HepG2 (cell line): ENCODE measurements around the gene CCDC57. TPM values are rescaled to one million over a fixed set of nuclear protein-coding genes. Genes with fewer than 3 reads are reported as not detected.
"Not testable (repeated sequence)": the region's sequence is repeated elsewhere in the genome, so short reads cannot be mapped to it uniquely, and the experiment has no call there.

Experiments
- ATAC-seq: fragments of 200-7000 bp; cut with Tn5 transposase; 3 replicates; pipeline ENCODE4 v1.9.1; 2020; ENCODE audit warnings: mild to moderate bottlenecking, moderate library complexity
- BruUV-seq: library from RNA; stranded (reverse); fragments of 400-500 nt; replicated peaks from 2 replicates; lab custom pipeline; 2021; lab: Mats Ljungman, UMichigan
- CTCF ChIA-PET: fragments of 300-600 bp; formaldehyde crosslinking; extraction: SDS; loops from one replicate; lab custom pipeline; 2021; ENCODE audit warnings: low total read pairs, inconsistent platforms, low intra/inter-chr PET ratio; lab: Yijun Ruan, JAX
- POLR2A ChIA-PET: fragments of 350-600 bp; sonication (Branson Sonifier 250); formaldehyde crosslinking; loops from one replicate; lab custom pipeline; 2020; ENCODE audit warnings: antibody characterized with exemption, inconsistent platforms; lab: Yijun Ruan, JAX
- DNase-seq: peaks from one replicate; pipeline ENCODE4 v3.0.0-alpha.2; 2015; ENCODE audit warnings: low spot score
- FAIRE-seq: peaks from 3 replicates; lab custom pipeline; 2011; peaks lifted over from hg19 to GRCh38; lab: Jason Lieb, UNC
- H2AFZ ChIP-seq: one replicate; pipeline ENCODE4 v1.6.1; 2011; ENCODE audit warnings: low read length, inconsistent platforms
- H3K27ac ChIP-seq: fragments of 300-600 bp; 3 replicates; pipeline ENCODE4 v1.8.0; 2011; ENCODE audit warnings: mixed run types, mild to moderate bottlenecking, mixed read lengths, low read length, inconsistent platforms; ENCODE audit not compliant: insufficient read depth; ENCODE audit errors: extremely low read length
- H3K27me3 ChIP-seq, 2 experiments: fragments of 200-600 bp in 1 of 2; 2 replicates in 1 of 2; 3 replicates in 1 of 2; pipeline versions ENCODE4 v1.6.0 to v1.8.0; 2011; ENCODE audit warnings: low read length in 2 of 2, mild to moderate bottlenecking in 2 of 2, moderate library complexity in 2 of 2, inconsistent platforms in 1 of 2; ENCODE audit not compliant: insufficient read depth in 2 of 2, control insufficient read depth in 1 of 2
- H3K36me3 ChIP-seq, 2 experiments: fragments of 200-600 bp in 1 of 2; replicated peaks in 1 of 2; 2 replicates in 1 of 2; 3 replicates in 1 of 2; pipeline versions ENCODE4 v1.5.1 to v1.8.0; 2011; ENCODE audit warnings: low read length in 2 of 2, inconsistent platforms in 1 of 2; ENCODE audit not compliant: insufficient read depth in 2 of 2, control insufficient read depth in 1 of 2
- H3K4me1 ChIP-seq: 2 replicates; pipeline ENCODE4 v1.5.1; 2012; ENCODE audit warnings: low read length, inconsistent platforms; ENCODE audit not compliant: insufficient read depth
- H3K4me2 ChIP-seq: 2 replicates; pipeline ENCODE4 v1.6.0; 2011; ENCODE audit warnings: low read depth, low read length, inconsistent platforms
- H3K4me3 ChIP-seq, 3 experiments: fragments of 200-600 bp in 1 of 3; sonication (generic), shearing (Covaris generic) in 1 of 3; replicated peaks in 1 of 3; 2 replicates each; pipeline ENCODE4 v1.5.1; 2011 to 2016; ENCODE audit warnings: low read length in 3 of 3, inconsistent platforms in 2 of 3, low read depth in 2 of 3, mild to moderate bottlenecking in 2 of 3, control low read depth in 1 of 3, mixed read lengths in 1 of 3; ENCODE audit not compliant: insufficient read depth in 1 of 3
- H3K79me2 ChIP-seq: one replicate; pipeline ENCODE4 v1.6.1; 2011; ENCODE audit warnings: low read length, inconsistent platforms; ENCODE audit not compliant: insufficient read depth
- H3K9ac ChIP-seq: 2 replicates; pipeline ENCODE4 v1.6.0; 2011; ENCODE audit warnings: mild to moderate bottlenecking, low read depth, low read length, inconsistent platforms; ENCODE audit not compliant: insufficient read depth
- H3K9me3 ChIP-seq: 2 replicates; pipeline ENCODE4 v1.5.1; 2012; ENCODE audit warnings: mild to moderate bottlenecking, low read length
- H4K20me1 ChIP-seq: 2 replicates; pipeline ENCODE4 v1.6.0; 2011; ENCODE audit warnings: inconsistent platforms, mild to moderate bottlenecking, low read length, moderate library complexity; ENCODE audit not compliant: insufficient read depth
- KDM2A ChIP-seq: sonication (generic); formaldehyde crosslinking; IDR thresholded peaks from 2 replicates; pipeline ENCODE4 v1.4.0; 2020; ENCODE audit warnings: low read depth, missing genetic modification reagents, borderline replicate concordance
- MEIS1 ChIP-seq: sonication (generic); formaldehyde crosslinking; IDR thresholded peaks from 2 replicates; pipeline ENCODE4 v1.9.0; 2021; ENCODE audit warnings: mild to moderate bottlenecking, missing genetic modification reagents, moderate library complexity, borderline replicate concordance
- RFX3 ChIP-seq: IDR thresholded peaks from 2 replicates; pipeline ENCODE4 v1.6.1; 2016; ENCODE audit warnings: missing biosample characterization, missing genetic modification reagents
- SPEN ChIP-seq: sonication (generic); formaldehyde crosslinking; IDR thresholded peaks from 2 replicates; pipeline ENCODE4 v1.5.1; 2020; ENCODE audit warnings: low read depth, mild to moderate bottlenecking, missing genetic modification reagents
- ZBTB2 ChIP-seq: sonication (generic); formaldehyde crosslinking; IDR thresholded peaks from 2 replicates; pipeline ENCODE4 v1.8.0; 2022; ENCODE audit warnings: low read depth, missing genetic modification reagents
- ZFP41 ChIP-seq: sonication (generic); formaldehyde crosslinking; IDR thresholded peaks from 2 replicates; pipeline ENCODE4 v1.4.0; 2020; ENCODE audit warnings: mild to moderate bottlenecking, missing genetic modification reagents, borderline replicate concordance
- ZNF20 ChIP-seq: sonication (generic); formaldehyde crosslinking; IDR thresholded peaks from 2 replicates; pipeline ENCODE4 v1.4.0; 2020; ENCODE audit warnings: mild to moderate bottlenecking, moderate library complexity, missing genetic modification reagents
- ZNF256 ChIP-seq: sonication (generic); formaldehyde crosslinking; conservative IDR thresholded peaks from 2 replicates; pipeline ENCODE4 v1.4.0; 2020; ENCODE audit warnings: missing genetic modification reagents
- ZNF326 ChIP-seq: sonication (generic); formaldehyde crosslinking; IDR thresholded peaks from 2 replicates; pipeline ENCODE4 v1.4.0; 2020; ENCODE audit warnings: missing genetic modification reagents, borderline replicate concordance
- ZNF350 ChIP-seq: sonication (generic); formaldehyde crosslinking; IDR thresholded peaks from 2 replicates; pipeline ENCODE4 v1.4.0; 2020; ENCODE audit warnings: mild to moderate bottlenecking, low read depth, missing genetic modification reagents, borderline replicate concordance
- ZNF788 ChIP-seq: sonication (generic); formaldehyde crosslinking; IDR thresholded peaks from 2 replicates; pipeline ENCODE4 v1.5.0; 2020; ENCODE audit warnings: mild to moderate bottlenecking, missing genetic modification reagents, borderline replicate concordance
- ZNF816 ChIP-seq: sonication (generic); formaldehyde crosslinking; IDR thresholded peaks from 2 replicates; pipeline ENCODE4 v1.8.0; 2022; ENCODE audit warnings: missing genetic modification reagents, mild to moderate bottlenecking, borderline replicate concordance
- WGBS: methylation state at CpG from one replicate; pipeline ENCODE4 v1.1.6; 2017; ENCODE audit warnings: low lambda C conversion rate; 5-methylcytosine and 5-hydroxymethylcytosine counted together
- in situ Hi-C: cut with HindIII; loops from 2 replicates; pipeline ENCODE4 v1.10.0; 2017; ENCODE audit warnings: low pct_unique_long_range_greater_than_20kb; ENCODE audit not compliant: extremely low pct_ligation_motif_present
- intact Hi-C: fragments of 100-400 bp; cut with micrococcal nuclease; formaldehyde crosslinking; loops from one replicate; pipeline ENCODE4 v1.10.0; 2022; ENCODE audit not compliant: unreplicated experiment
- polyA plus RNA-seq, 8 experiments: library from polyadenylated mRNA; depleted of rRNA in 3 of 8; stranded (reverse) in 7 of 8; unstranded in 1 of 8; fragments of >200 nt; fragmentation: Illumina TruSeq in 4 of 8; extraction: Trizol in 4 of 8; gene quantifications; 2 replicates each; pipeline versions ENCODE4 v1.2.1 to v1.2.3, GENCODE V29; 2011 to 2016; ENCODE audit warnings: low read depth in 4 of 8, missing spikeins in 1 of 8, mixed read lengths in 1 of 8; ENCODE audit not compliant: insufficient read depth in 1 of 8
- total RNA-seq, 5 experiments: library from RNA; depleted of rRNA; stranded (reverse); fragments of >200 nt; fragmentation: Illumina TruSeq; extraction: Trizol; gene quantifications; 2 replicates each; pipeline ENCODE4 v1.2.3, GENCODE V29; 2016; ENCODE audit warnings: low read depth in 1 of 5

The CCDC57 gene
- total and polyA plus RNA-seq, 2 of the 13 experiments (the other 11 are each of a cell fraction or from before 2014, with no cell fraction given): 59.3 to 59.9 TPM

- TF ChIP-seq MEIS1 (CRISPR knock-in tag) (no peak), ZNF816 (no peak), ZNF326 (CRISPR knock-in tag) (no peak), ZBTB2 (CRISPR knock-in tag) (no peak), ZNF788 (CRISPR knock-in tag) (no peak), ZNF20 (CRISPR knock-in tag) (no peak), SPEN (no peak), ZFP41 (CRISPR knock-in tag) (no peak), ZNF256 (CRISPR knock-in tag) (no peak), RFX3 (CRISPR knock-in tag) (no peak), ZNF350 (CRISPR knock-in tag) (no peak), KDM2A (CRISPR knock-in tag) (no peak)
These were observed 37.4 kb downstream of the CCDC57 start (continued) for GRCh38 chr17:82175201-82175600.

GRCh38 chr17:82174042-82174857, 38.4 kb downstream of the CCDC57 start:
- BruUV-seq, H4K20me1 ChIP-seq, H2AFZ ChIP-seq, in situ Hi-C loops, H3K9me3 ChIP-seq, H3K9ac ChIP-seq, H3K79me2 ChIP-seq, ATAC-seq, CTCF ChIA-PET, FAIRE-seq, H3K27me3 ChIP-seq, DNase-seq, H3K4me2 ChIP-seq, intact Hi-C loops, H3K4me3 ChIP-seq, H3K27ac ChIP-seq: not testable (repeated sequence)
- 92% methylated on average over 17 of the region's 17 CpGs for WGBS
- Histone ChIP-seq H3K36me3 (peaks cover 13 to 24% of the 10 kb centered on the region in 2 experiments; a peak in 4 of 5 replicates), H3K4me1 (peaks cover 13% of the 10 kb centered on the region)
- POLR2A ChIA-PET: interaction anchor here (1.6 kb wide), 1 partner anchor 137 kb away, joined by 3 read pairs; the partner anchor contains the start of gene DCXR
